ENCODE measurements around the gene SLC5A1.
"Not testable (repeated sequence)": the region's sequence is repeated elsewhere in the genome, so short reads cannot be mapped to it uniquely, and the experiment has no call there.

Gene SLC5A1

GRCh38 chr22:32158712-32159533 lies 115.9 kb downstream of the SLC5A1 start, which contains the start of gene C22orf42:
C22orf42 (minus strand) TSS chr22:32159303; CDS start chr22:32159215, 88 bp downstream.
- Histone ChIP-seq H3K27me3 (ENCODE audit: insufficient read depth, low read depth) (no peaks in the 10 kb centered on the region), H3K36me3 (ENCODE audit: insufficient read depth) (no peaks in the 10 kb centered on the region), H3K4me1 (ENCODE audit: low read depth, poor library complexity, severe bottlenecking) (no peaks in the 10 kb centered on the region), H3K4me2 (no peak within 1 kb of the TSS), H4K20me1 (ENCODE audit: insufficient read depth) (no peaks in the 10 kb centered on the region), H3K27ac (no peak within 1 kb of the TSS), H3K79me2 (ENCODE audit: insufficient read depth, low read depth) (no peaks in the 10 kb centered on the region), H3K9ac (no peak within 1 kb of the TSS), H3K4me3 (IDR thresholded peaks at IDR 0.05; ENCODE audit: insufficient read depth, low read depth, low read length) (no peak within 1 kb of the TSS), H2AFZ (ENCODE audit: low read depth) (no peak within 1 kb of the TSS)
- TF ChIP-seq CTCF (conservative IDR thresholded peaks at IDR 0.05; ENCODE audit: low read depth, low read length): no peak

GRCh38 chr22:32160411-32160810 lies 117.3 kb downstream of the SLC5A1 start:
- not testable (repeated sequence) for H3K36me3 ChIP-seq (ENCODE audit: insufficient read depth); H3K9ac ChIP-seq; H3K27me3 ChIP-seq (ENCODE audit: insufficient read depth, low read depth); H4K20me1 ChIP-seq (ENCODE audit: insufficient read depth); H3K4me2 ChIP-seq; H3K4me3 ChIP-seq (IDR thresholded peaks at IDR 0.05; ENCODE audit: insufficient read depth, low read depth, low read length); H3K27ac ChIP-seq; H3K4me1 ChIP-seq (ENCODE audit: low read depth, poor library complexity, severe bottlenecking); H2AFZ ChIP-seq (ENCODE audit: low read depth); H3K79me2 ChIP-seq (ENCODE audit: insufficient read depth, low read depth)

Data from KMS-11 (cell line).